IMR-90 (cell line): ENCODE measurements around the gene PAK5. TPM values are rescaled to one million over a fixed set of nuclear protein-coding genes. Genes with fewer than 3 reads are reported as not detected.

ENCODE experiments used
- ATAC-seq: fragments of 200-7000 bp; cut with Tn5 transposase; 2 replicates; pipeline ENCODE4 v1.9.1; 2020; ENCODE audit warnings: low read depth, mild to moderate bottlenecking, moderate library complexity
- BruUV-seq: library from RNA; stranded (reverse); fragments of 400-500 nt; replicated peaks from 2 replicates; lab custom pipeline; 2021; lab: Mats Ljungman, UMichigan
- CTCF ChIA-PET: fragments of 300-600 bp; formaldehyde crosslinking; extraction: SDS; loops from one replicate; lab custom pipeline; 2021; ENCODE audit warnings: antibody characterized with exemption; lab: Yijun Ruan, JAX
- POLR2A ChIA-PET: fragments of 300-600 bp; sonication (Branson Sonifier 250); formaldehyde crosslinking; loops from one replicate; lab custom pipeline; 2022; ENCODE audit warnings: antibody characterized with exemption; ENCODE audit not compliant: unreplicated experiment; lab: Charles Lee
- DNase-seq: peaks from one replicate; pipeline ENCODE4 v3.0.0; 2013
- H2AFZ ChIP-seq: replicated peaks from 2 replicates; pipeline ENCODE3; 2013; ENCODE audit warnings: low read length, mild to moderate bottlenecking; ENCODE audit not compliant: poor library complexity
- H2AK5ac ChIP-seq: 2 replicates; pipeline ENCODE4 v1.6.1; 2013; ENCODE audit warnings: low read depth, low read length, inconsistent platforms
- H2AK9ac ChIP-seq: replicated peaks from 2 replicates; pipeline ENCODE3; 2013; ENCODE audit warnings: mild to moderate bottlenecking, low read depth, low read length, moderate library complexity; ENCODE audit not compliant: poor library complexity
- H2BK120ac ChIP-seq: 2 replicates; pipeline ENCODE4 v1.6.1; 2013; ENCODE audit warnings: low read depth, low read length, inconsistent platforms
- H2BK15ac ChIP-seq: 3 replicates; pipeline ENCODE4 v1.6.1; 2013; ENCODE audit warnings: low read depth, low read length, inconsistent platforms
- H2BK20ac ChIP-seq: 2 replicates; pipeline ENCODE4 v1.6.1; 2013; ENCODE audit warnings: low read depth, mild to moderate bottlenecking, inconsistent platforms, low read length, moderate library complexity
- H2BK5ac ChIP-seq: 2 replicates; pipeline ENCODE4 v1.6.1; 2013; ENCODE audit warnings: mild to moderate bottlenecking, low read depth, low read length, inconsistent platforms; ENCODE audit not compliant: poor library complexity, severe bottlenecking
- H3K14ac ChIP-seq: replicated peaks from 2 replicates; pipeline ENCODE4 v1.6.1; 2013; ENCODE audit warnings: low read depth, low read length, inconsistent platforms
- H3K18ac ChIP-seq: 2 replicates; pipeline ENCODE4 v1.6.1; 2013; ENCODE audit warnings: low read depth, low read length, control low read depth
- H3K23ac ChIP-seq: 2 replicates; pipeline ENCODE4 v1.6.1; 2013; ENCODE audit warnings: low read depth, low read length, inconsistent platforms
- H3K27ac ChIP-seq: 2 replicates; pipeline ENCODE4 v1.5.1; 2013; ENCODE audit warnings: mild to moderate bottlenecking, control low read depth, low read length; ENCODE audit not compliant: insufficient read depth
- H3K27me3 ChIP-seq: 2 replicates; pipeline ENCODE4 v1.6.1; 2013; ENCODE audit warnings: low read length; ENCODE audit not compliant: control insufficient read depth, insufficient read depth
- H3K36me3 ChIP-seq: 2 replicates; pipeline ENCODE4 v1.6.1; 2013; ENCODE audit warnings: low read length, mixed read lengths; ENCODE audit not compliant: control insufficient read depth, insufficient read depth
- H3K4ac ChIP-seq: 2 replicates; pipeline ENCODE4 v1.6.1; 2013; ENCODE audit warnings: low read depth, low read length, inconsistent platforms
- H3K4me1 ChIP-seq: 2 replicates; pipeline ENCODE4 v1.6.1; 2013; ENCODE audit warnings: low read length, mixed read lengths; ENCODE audit not compliant: control insufficient read depth, insufficient read depth
- H3K4me2 ChIP-seq: 2 replicates; pipeline ENCODE4 v1.6.1; 2013; ENCODE audit warnings: low read depth, mild to moderate bottlenecking, control low read depth, low read length, moderate library complexity
- H3K4me3 ChIP-seq: 2 replicates; pipeline ENCODE4 v1.5.1; 2013; ENCODE audit warnings: low read depth, mild to moderate bottlenecking, control low read depth, low read length, moderate library complexity; ENCODE audit not compliant: insufficient read depth
- H3K56ac ChIP-seq: 2 replicates; pipeline ENCODE4 v1.6.1; 2013; ENCODE audit warnings: low read length, inconsistent platforms; ENCODE audit not compliant: insufficient read depth; ENCODE audit errors: extremely low read depth
- H3K79me1 ChIP-seq, 2 experiments: 2 replicates each; pipeline ENCODE4 v1.6.1; 2013; ENCODE audit warnings: low read length in 2 of 2, inconsistent platforms in 1 of 2, low read depth in 1 of 2
- H3K9ac ChIP-seq: 2 replicates; pipeline ENCODE4 v1.6.1; 2013; ENCODE audit warnings: low read depth, low read length, control low read depth
- H3K9me1 ChIP-seq: 2 replicates; pipeline ENCODE4 v1.6.1; 2013; ENCODE audit warnings: low read length, inconsistent platforms; ENCODE audit not compliant: insufficient read depth
- H3K9me3 ChIP-seq: 2 replicates; pipeline ENCODE4 v1.6.1; 2013; ENCODE audit warnings: low read length; ENCODE audit not compliant: control insufficient read depth, insufficient read depth
- H4K20me1 ChIP-seq: 2 replicates; pipeline ENCODE4 v1.6.1; 2013; ENCODE audit warnings: low read length, inconsistent platforms; ENCODE audit not compliant: insufficient read depth
- H4K5ac ChIP-seq: 2 replicates; pipeline ENCODE4 v1.6.1; 2013; ENCODE audit warnings: mild to moderate bottlenecking, low read depth, low read length, control low read depth
- H4K8ac ChIP-seq, 2 experiments: 2 replicates each; pipeline ENCODE4 v1.6.1; 2013; ENCODE audit warnings: low read depth in 2 of 2, low read length in 2 of 2, control low read depth in 1 of 2, inconsistent platforms in 1 of 2
- H4K91ac ChIP-seq: 2 replicates; pipeline ENCODE4 v1.6.1; 2013; ENCODE audit warnings: low read depth, low read length, inconsistent platforms; ENCODE audit not compliant: insufficient read depth
- BHLHE40 ChIP-seq: fragments of 150-350 bp; IDR thresholded peaks from 2 replicates; pipeline ENCODE4 v1.6.1; 2016; ENCODE audit warnings: mild to moderate bottlenecking, low read depth, low read length
- CEBPB ChIP-seq: IDR thresholded peaks from 2 replicates; pipeline ENCODE4 v1.6.1; 2012; ENCODE audit warnings: low read depth, low read length, improper control_type of control experiment
- CHD1 ChIP-seq: IDR thresholded peaks from 2 replicates; pipeline ENCODE4 v1.6.1; 2012; ENCODE audit warnings: low read depth, low read length, improper control_type of control experiment
- CTCF ChIP-seq: conservative IDR thresholded peaks from 2 replicates; pipeline ENCODE4 v1.5.1; 2012; ENCODE audit warnings: mild to moderate bottlenecking, low read depth, low read length, improper control_type of control experiment
- ELK1 ChIP-seq: fragments of 150-350 bp; IDR thresholded peaks from 2 replicates; pipeline ENCODE4 v1.6.1; 2016; ENCODE audit warnings: low read depth, mild to moderate bottlenecking, low read length, moderate library complexity, borderline replicate concordance
- FOS ChIP-seq: fragments of 150-350 bp; IDR thresholded peaks from 2 replicates; pipeline ENCODE4 v1.6.1; 2016; ENCODE audit warnings: low read depth, low read length
- MAFK ChIP-seq: IDR thresholded peaks from 2 replicates; pipeline ENCODE4 v1.6.1; 2012; ENCODE audit warnings: low read depth, low read length, improper control_type of control experiment
- MAZ ChIP-seq: IDR thresholded peaks from 2 replicates; pipeline ENCODE4 v1.6.1; 2012; ENCODE audit warnings: low read depth, mild to moderate bottlenecking, low read length, improper control_type of control experiment, moderate library complexity, borderline replicate concordance
- MXI1 ChIP-seq: IDR thresholded peaks from 2 replicates; pipeline ENCODE4 v1.6.1; 2012; ENCODE audit warnings: low read depth, mild to moderate bottlenecking, low read length, moderate library complexity, borderline replicate concordance
- NFE2L2 ChIP-seq: fragments of 150-350 bp; IDR thresholded peaks from 2 replicates; pipeline ENCODE4 v1.6.1; 2016; ENCODE audit warnings: low read depth, mild to moderate bottlenecking, low read length
- POLR2A ChIP-seq: IDR thresholded peaks from 2 replicates; pipeline ENCODE4 v1.6.1; 2012; ENCODE audit warnings: mild to moderate bottlenecking, low read depth, low read length
- RAD21 ChIP-seq: IDR thresholded peaks from 2 replicates; pipeline ENCODE4 v1.6.1; 2012; ENCODE audit warnings: low read length, improper control_type of control experiment
- RCOR1 ChIP-seq: IDR thresholded peaks from 2 replicates; pipeline ENCODE4 v1.6.1; 2012; ENCODE audit warnings: mild to moderate bottlenecking, low read length, improper control_type of control experiment; ENCODE audit not compliant: insufficient replicate concordance
- RFX5 ChIP-seq: IDR thresholded peaks from 2 replicates; pipeline ENCODE4 v1.8.0; 2012; ENCODE audit warnings: low read depth, mild to moderate bottlenecking, low read length, moderate library complexity
- SMC3 ChIP-seq: fragments of 150-350 bp; IDR thresholded peaks from 2 replicates; pipeline ENCODE4 v1.6.1; 2016; ENCODE audit warnings: low read depth, mild to moderate bottlenecking, antibody characterized with exemption, low read length, moderate library complexity
- USF2 ChIP-seq: fragments of 150-350 bp; IDR thresholded peaks from 2 replicates; pipeline ENCODE4 v1.6.1; 2017; ENCODE audit warnings: mild to moderate bottlenecking, antibody characterized with exemption, low read length, low read depth
- WGBS, 2 experiments: methylation state at CpG; one replicate each; pipeline versions ENCODE4 v1.1.5 to v1.1.7; 2013; ENCODE audit warnings: missing lambda C conversion rate in 2 of 2; ENCODE audit not compliant: insufficient read length in 1 of 2; ENCODE audit errors: extremely low coverage in 2 of 2; 5-methylcytosine and 5-hydroxymethylcytosine counted together
- dilution Hi-C: fragments of 300-500 bp; cut with HindIII; formaldehyde crosslinking; loops from one replicate; pipeline ENCODE4 v1.14.3; 2018; ENCODE audit warnings: low sequenced_read_pairs; ENCODE audit not compliant: unreplicated experiment
- in situ Hi-C: fragments of 300-500 bp; cut with MboI; formaldehyde crosslinking; loops from 3 replicates; pipeline ENCODE4 v1.14.3; 2019; ENCODE audit warnings: low sequenced_read_pairs, inconsistent platforms, mixed read lengths
- intact Hi-C: fragments of 100-400 bp; cut with micrococcal nuclease; formaldehyde crosslinking; loops from 2 replicates; pipeline ENCODE4 v1.10.0; 2022
- polyA plus RNA-seq, 3 experiments: library from polyadenylated mRNA; depleted of rRNA; stranded (reverse); fragments of >200 nt; gene quantifications; 2 replicates each; pipeline ENCODE4 v1.2.3, GENCODE V29; 2012; ENCODE audit warnings: low replicate concordance in 1 of 3
- total RNA-seq: library from RNA; depleted of rRNA; stranded (reverse); fragments of >200 nt; gene quantifications from 2 replicates; pipeline ENCODE4 v1.2.3, GENCODE V29; 2012

The PAK5 gene
- total and polyA plus RNA-seq, 2 of the 4 experiments (the other 2 are of a cell fraction): not detected

GRCh38 chr20:9613871-9614270 lies 225.0 kb downstream of the PAK5 start:
- H2AFZ ChIP-seq: no peak overlapping the region
- intact Hi-C loops: loop anchor here (5.0 to 10.0 kb wide), 5 partner anchors 137 to 1931 kb away; no protein-coding TSS in a partner anchor
- ATAC-seq: no peak

More at GRCh38 chr20:9613871-9614270, 225.0 kb downstream of the PAK5 start:
- H4K91ac ChIP-seq: no peak overlapping the region
- no peak overlapping the region for H3K4me2 ChIP-seq
- H4K5ac ChIP-seq: no peak overlapping the region
- peaks cover 19% of the 10 kb centered on the region for H3K27me3 ChIP-seq
- no peaks in the 10 kb centered on the region for H3K9me3 ChIP-seq
- peak; percentile 3 for DNase-seq
- H3K4me3 ChIP-seq: no peak overlapping the region
- H2AK5ac ChIP-seq: no peak overlapping the region
- dilution Hi-C loops: no loop called here
- no peak overlapping the region for H2BK120ac ChIP-seq
- H4K8ac ChIP-seq: no peak overlapping the region
- H4K20me1 ChIP-seq: no peaks in the 10 kb centered on the region
- H2BK20ac ChIP-seq: no peak overlapping the region
- no peaks in the 10 kb centered on the region for H3K4me1 ChIP-seq
- no peak overlapping the region; the same call in 1 of the 2 replicates for H3K23ac ChIP-seq
- no peaks in the 10 kb centered on the region for H3K9me1 ChIP-seq
- WGBS, 2 experiments: no CpG with 5 or more reads among the region's 4 CpGs
- no peak overlapping the region for H2AK9ac ChIP-seq
- no peak for TF ChIP-seq POLR2A
- TF ChIP-seq RAD21: no peak
- no peak for TF ChIP-seq MXI1
- no peak for TF ChIP-seq ELK1
- TF ChIP-seq BHLHE40: no peak
- no peak for TF ChIP-seq NFE2L2
- TF ChIP-seq FOS: no peak
- no peak for TF ChIP-seq CTCF
- no peak for TF ChIP-seq CEBPB
- TF ChIP-seq MAFK: no peak
- TF ChIP-seq RCOR1: no peak
- TF ChIP-seq MAZ: no peak
- no peak for TF ChIP-seq SMC3
- TF ChIP-seq USF2: no peak
- TF ChIP-seq CHD1: no peak
- TF ChIP-seq RFX5: no peak
- BruUV-seq: no TSS peak
- no peak overlapping the region for H3K56ac ChIP-seq
- H2BK5ac ChIP-seq: no peak overlapping the region
- H3K9ac ChIP-seq: no peak overlapping the region
- POLR2A ChIA-PET: interaction anchor here (0.9 kb wide), 1 partner anchor 141 kb away, joined by 3 read pairs; no protein-coding TSS in a partner anchor
- in situ Hi-C loops: loop anchor here (25.0 kb wide), 1 partner anchor 98 kb away; no protein-coding TSS in a partner anchor
- no peak overlapping the region for H3K27ac ChIP-seq
- H3K18ac ChIP-seq: no peak overlapping the region
- no peak overlapping the region for H3K4ac ChIP-seq
- H2BK15ac ChIP-seq: no peak overlapping the region
- CTCF ChIA-PET: interaction anchor here (1.0 to 3.3 kb wide), 2 partner anchors 206 to 299 kb away, joined by 3 to 14 read pairs; no protein-coding TSS in a partner anchor
- no peaks in the 10 kb centered on the region for H3K79me1 ChIP-seq
- no peak overlapping the region for H3K14ac ChIP-seq
- no peaks in the 10 kb centered on the region for H3K36me3 ChIP-seq
